Measurements from ENCODE around the gene CELF2. TPM values are rescaled to one million over a fixed set of nuclear protein-coding genes. Genes with fewer than 3 reads are reported as not detected.

CELF2 gene
- total RNA-seq, 2 donors from 2014 or later, result 10.4 to 11.2 TPM

DNA sequence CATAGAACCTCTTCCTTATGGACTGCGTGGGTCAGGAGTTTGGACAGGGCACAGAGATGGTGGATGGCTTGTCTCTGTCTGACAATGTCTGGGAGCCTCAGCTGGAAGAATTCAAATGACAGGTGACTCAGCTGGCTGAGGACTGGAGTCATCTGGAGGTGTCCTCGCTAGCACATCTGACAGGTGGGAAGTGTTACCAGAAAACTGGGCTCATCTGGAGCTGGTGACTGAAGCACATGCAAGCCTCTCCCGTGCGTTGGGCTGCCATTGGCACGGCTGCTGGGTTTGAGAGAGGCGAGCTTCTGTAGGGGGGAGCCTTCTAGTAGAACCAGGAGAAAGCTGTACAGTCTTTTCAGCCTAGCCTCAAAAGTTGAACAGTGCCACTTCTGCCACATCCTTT is 71.0 kb downstream of the CELF2 start:
- ATAC-seq, result no peak
- Histone ChIP-seq H3K4me3 (no peak overlapping the region), H3K27me3 (no peaks in the 10 kb centered on the region), H3K36me3 (replicated peaks in 1 of 2; ENCODE audit: insufficient read depth in 1 of 2, low read depth in 2 of 2) (no peaks in the 10 kb centered on the region), H3K27ac (no peak overlapping the region), H3K4me1 (no peaks in the 10 kb centered on the region), H3K9me3 (no peaks in the 10 kb centered on the region)
- WGBS, 2 donors, result 75 to 84% methylated on average over 5 to 6 of the region's 6 CpGs
- DNase-seq, result no peak
- TF ChIP-seq POLR2A (IDR thresholded peaks at IDR 0.05), result no peak
- TF ChIP-seq, protein P1, sequence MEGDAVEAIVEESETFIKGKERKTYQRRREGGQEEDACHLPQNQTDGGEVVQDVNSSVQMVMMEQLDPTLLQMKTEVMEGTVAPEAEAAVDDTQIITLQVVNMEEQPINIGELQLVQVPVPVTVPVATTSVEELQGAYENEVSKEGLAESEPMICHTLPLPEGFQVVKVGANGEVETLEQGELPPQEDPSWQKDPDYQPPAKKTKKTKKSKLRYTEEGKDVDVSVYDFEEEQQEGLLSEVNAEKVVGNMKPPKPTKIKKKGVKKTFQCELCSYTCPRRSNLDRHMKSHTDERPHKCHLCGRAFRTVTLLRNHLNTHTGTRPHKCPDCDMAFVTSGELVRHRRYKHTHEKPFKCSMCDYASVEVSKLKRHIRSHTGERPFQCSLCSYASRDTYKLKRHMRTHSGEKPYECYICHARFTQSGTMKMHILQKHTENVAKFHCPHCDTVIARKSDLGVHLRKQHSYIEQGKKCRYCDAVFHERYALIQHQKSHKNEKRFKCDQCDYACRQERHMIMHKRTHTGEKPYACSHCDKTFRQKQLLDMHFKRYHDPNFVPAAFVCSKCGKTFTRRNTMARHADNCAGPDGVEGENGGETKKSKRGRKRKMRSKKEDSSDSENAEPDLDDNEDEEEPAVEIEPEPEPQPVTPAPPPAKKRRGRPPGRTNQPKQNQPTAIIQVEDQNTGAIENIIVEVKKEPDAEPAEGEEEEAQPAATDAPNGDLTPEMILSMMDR (IDR thresholded peaks at IDR 0.05), result no peak
- intact Hi-C loops (cut with DNase I), result no loop called here

DNA sequence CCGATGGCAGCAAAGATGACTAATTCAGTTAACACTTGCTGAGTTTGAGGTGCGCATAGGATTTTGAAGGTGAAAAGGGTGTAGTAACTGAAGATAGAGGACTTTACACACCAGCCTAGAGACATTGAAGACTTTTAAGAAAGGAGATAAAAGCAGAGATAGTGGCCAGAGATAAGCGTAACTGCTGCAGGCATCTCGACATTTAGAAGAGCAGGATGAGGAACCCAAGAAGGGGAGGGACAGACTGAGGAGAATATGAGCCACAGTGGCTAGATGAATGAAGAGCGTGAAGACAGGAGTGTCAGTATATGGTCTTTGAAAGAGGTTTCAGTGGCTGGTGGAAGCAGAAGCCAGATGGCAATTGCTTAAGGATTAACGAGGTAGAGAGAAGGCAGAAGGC is 71.6 kb downstream of the CELF2 start:
- Histone ChIP-seq H3K36me3 (replicated peaks in 1 of 2; ENCODE audit: insufficient read depth in 1 of 2, low read depth in 2 of 2) (no peaks in the 10 kb centered on the region), H3K27ac (no peak overlapping the region), H3K4me3 (no peak overlapping the region), H3K27me3 (no peaks in the 10 kb centered on the region), H3K4me1 (no peaks in the 10 kb centered on the region), H3K9me3 (no peaks in the 10 kb centered on the region)
- intact Hi-C loops (cut with DNase I), result no loop called here
- 77 to 79% methylated on average over 6 of the region's 6 CpGs for WGBS, 2 donors
- ATAC-seq, result no peak
- no peak for DNase-seq
- TF ChIP-seq, protein P1 (IDR thresholded peaks at IDR 0.05), result no peak
- TF ChIP-seq POLR2A (IDR thresholded peaks at IDR 0.05), result no peak

GRCh38 chr10:11091517-11092102 is 73.9 kb downstream of the CELF2 start:
- ATAC-seq (no peak), DNase-seq (no peak)
- 71 to 78% methylated on average over 10 of the region's 10 CpGs for WGBS, 2 donors
- no peaks in the 10 kb centered on the region for H3K4me1 ChIP-seq
- H3K27me3 ChIP-seq, result no peaks in the 10 kb centered on the region
- H3K27ac ChIP-seq, result no peak overlapping the region
- intact Hi-C loops (cut with DNase I), result no loop called here
- H3K36me3 ChIP-seq (replicated peaks in 1 of 2; ENCODE audit: insufficient read depth in 1 of 2, low read depth in 2 of 2), result no peaks in the 10 kb centered on the region
- no peak for TF ChIP-seq POLR2A (IDR thresholded peaks at IDR 0.05)
- TF ChIP-seq, protein P1 (IDR thresholded peaks at IDR 0.05), result no peak
- no peaks in the 10 kb centered on the region for H3K9me3 ChIP-seq
- no peak overlapping the region for H3K4me3 ChIP-seq

DNA sequence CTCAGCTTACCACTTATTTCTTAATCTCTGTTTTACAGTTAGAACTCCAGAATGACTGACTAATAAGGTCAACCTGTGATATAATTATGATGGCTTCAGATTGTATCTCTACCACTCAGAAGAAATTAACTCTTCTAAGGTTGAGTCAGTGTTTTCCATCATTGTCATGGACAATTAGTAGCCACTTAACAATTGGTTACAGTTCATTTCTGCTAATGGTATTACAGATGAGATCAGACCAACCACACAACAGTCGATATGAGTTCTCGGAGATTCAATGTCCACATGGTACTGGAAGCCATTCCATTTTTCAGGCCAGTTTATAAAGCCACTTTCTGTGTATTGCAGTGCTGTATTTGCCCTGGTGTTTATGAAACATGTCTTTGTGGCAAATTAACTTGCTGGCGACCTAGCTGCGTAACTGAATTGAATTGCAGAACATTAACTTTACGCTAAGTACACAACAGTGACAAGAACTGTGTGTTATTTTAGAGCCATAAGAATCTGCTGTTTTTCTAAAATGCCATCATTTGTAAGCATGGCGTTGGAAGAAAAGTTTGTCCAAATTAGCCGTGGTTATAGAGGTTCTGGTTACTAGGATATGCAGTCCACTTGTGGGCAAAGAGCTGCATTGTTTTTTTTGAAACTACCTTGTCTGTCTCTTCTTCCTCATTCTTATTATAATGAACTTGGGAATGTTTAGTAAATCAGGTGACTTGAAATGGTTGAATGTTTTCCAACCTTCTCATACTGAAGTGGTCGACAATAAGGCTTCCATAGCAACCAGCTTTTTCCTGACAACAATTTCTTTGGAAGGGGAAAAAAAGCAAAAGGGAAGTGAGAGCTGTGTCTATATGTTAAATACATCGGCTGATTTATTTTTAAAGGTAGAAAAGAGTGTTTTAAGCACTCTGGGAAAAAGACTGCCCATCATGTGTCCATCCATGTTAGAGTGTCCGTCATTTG is 76.4 kb downstream of the CELF2 start:
- TF ChIP-seq, protein P1 (IDR thresholded peaks at IDR 0.05), result no peak
- TF ChIP-seq POLR2A (IDR thresholded peaks at IDR 0.05), result no peak
- Histone ChIP-seq H3K4me1 (no peaks in the 10 kb centered on the region), H3K9me3 (no peaks in the 10 kb centered on the region), H3K27me3 (no peaks in the 10 kb centered on the region), H3K27ac (no peak overlapping the region), H3K4me3 (no peak overlapping the region), H3K36me3 (replicated peaks in 1 of 2; ENCODE audit: insufficient read depth in 1 of 2, low read depth in 2 of 2) (no peaks in the 10 kb centered on the region)
- intact Hi-C loops (cut with DNase I), result no loop called here
- no peak for ATAC-seq
- no peak for DNase-seq
- WGBS, 2 donors, result 51 to 58% methylated on average over 10 of the region's 10 CpGs

Measured in body of pancreas (tissue), 4 donors.